K562 (cell line): ENCODE data around the gene MPI. TPM values are rescaled to one million over a fixed set of nuclear protein-coding genes. Genes with fewer than 3 reads are reported as not detected.

Experiments used
- FOXJ3 ChIP-seq: sonication (generic); formaldehyde crosslinking; IDR thresholded peaks from 2 replicates; pipeline ENCODE4 v1.4.0; 2020; ENCODE audit warnings: mild to moderate bottlenecking, missing genetic modification reagents
- MGA ChIP-seq: fragments of 450-650 bp; IDR thresholded peaks from 2 replicates; pipeline ENCODE4 v1.6.1; 2016; ENCODE audit warnings: mild to moderate bottlenecking, moderate library complexity
- OTX1 ChIP-seq: fragments of 450-650 bp; formaldehyde crosslinking; IDR thresholded peaks from 2 replicates; pipeline ENCODE4 v1.4.0; 2022; ENCODE audit warnings: mild to moderate bottlenecking
- SMARCE1 ChIP-seq: fragments of 450-650 bp; IDR thresholded peaks from 2 replicates; pipeline ENCODE4 v1.7.1; 2016; ENCODE audit warnings: mild to moderate bottlenecking
- TCF7L2 ChIP-seq: fragments of 150-350 bp; IDR thresholded peaks from 2 replicates; pipeline ENCODE4 v1.6.1; 2016; ENCODE audit warnings: low read depth, mild to moderate bottlenecking, low read length, moderate library complexity
- TRIM25 ChIP-seq: fragments of 450-650 bp; IDR thresholded peaks from 2 replicates; pipeline ENCODE4 v1.7.0; 2016; ENCODE audit warnings: borderline replicate concordance
- ZBTB12 ChIP-seq: fragments of 250-450 bp; sonication (Bioruptor Pico); IDR thresholded peaks from 2 replicates; pipeline ENCODE4 v1.4.0; 2020
- ZZZ3 ChIP-seq: fragments of 450-650 bp; IDR thresholded peaks from 2 replicates; pipeline ENCODE4 v1.6.1; 2016; ENCODE audit warnings: antibody characterized with exemption, mild to moderate bottlenecking, moderate library complexity
- polyA plus RNA-seq, 8 experiments: library from polyadenylated mRNA; depleted of rRNA in 4 of 8; stranded (reverse) in 5 of 8; unstranded in 3 of 8; fragments of >200 nt; fragmentation: Nextera tagmentation in 2 of 8; fragmentation: Illumina TruSeq in 1 of 8; extraction: Ambion mirVana in 2 of 8; extraction: Trizol in 1 of 8; gene quantifications; 2 replicates each; pipeline versions ENCODE4 v1.2.1 to v1.2.3, GENCODE V29; 2011 to 2014; ENCODE audit warnings: inconsistent platforms in 1 of 8, missing spikeins in 1 of 8
- total RNA-seq, 7 experiments: library from RNA; depleted of rRNA in 6 of 7; stranded (reverse); fragments of >200 nt in 6 of 7; fragmentation: Illumina TruSeq in 2 of 7; extraction: Trizol in 2 of 7; gene quantifications; 2 replicates each; pipeline versions ENCODE4 v1.2.1 to v1.2.3, GENCODE V29; 2011 to 2021; ENCODE audit warnings: low replicate concordance in 1 of 7

The MPI gene
- total and polyA plus RNA-seq, 9 of the 15 experiments (the other 6 are each of a cell fraction or from before 2014, with no cell fraction given): 30.7 to 105 (median 40.5) TPM

GRCh38 chr15:74937590-74938371 lies 47.9 kb downstream of the MPI start, which contains the start of gene COX5A (continued):
- TF ChIP-seq MGA: peak; percentile 6; the same call in 1 of the 2 replicates
- 0 out of 2 replicates have a peak, but pooled peaks have one; percentile 56 for TF ChIP-seq ZBTB12
- TF ChIP-seq ZZZ3: no peak
- no peak for TF ChIP-seq TCF7L2
- TF ChIP-seq TRIM25: no peak; the same call in 1 of the 2 replicates
- no peak for TF ChIP-seq FOXJ3
- TF ChIP-seq OTX1 (CRISPR knock-in tag): no peak
- no peak for TF ChIP-seq SMARCE1
